HUDEP-2 (cell line): ENCODE results near the gene AKAP12.

Source experiments
- DNase-seq, 76 experiments: peaks; one replicate each; lab custom pipeline; 2025; ENCODE audit not compliant: unreplicated experiment in 76 of 76; lab: John Stamatoyannopoulos, UW

Gene AKAP12

GRCh38 chr6:151239603-151240035 lies at the start of gene AKAP12:
AKAP12 (plus strand) TSS chr6:151239967; CDS start chr6:151240563, 596 bp downstream.
- no peak for DNase-seq

- no peak for DNase-seq
Observed at GRCh38 chr6:151191527-151191926, 48.2 kb upstream of the AKAP12 start.

GRCh38 chr6:151196555-151196954 lies 43.2 kb upstream of the AKAP12 start:
- DNase-seq = no peak

GRCh38 chr6:151197556-151197955 lies 42.2 kb upstream of the AKAP12 start:
- no peak for DNase-seq

- DNase-seq = no peak
Observed at GRCh38 chr6:151199991-151200390, 39.8 kb upstream of the AKAP12 start.

GRCh38 chr6:151205721-151206600 lies 33.8 kb upstream of the AKAP12 start:
- no peak for DNase-seq

GRCh38 chr6:151207674-151208073 lies 32.1 kb upstream of the AKAP12 start:
- no peak for DNase-seq

GRCh38 chr6:151209071-151209831 lies 30.5 kb upstream of the AKAP12 start:
- DNase-seq = no peak

GRCh38 chr6:151211075-151211474 lies 28.7 kb upstream of the AKAP12 start:
- no peak for DNase-seq

GRCh38 chr6:151213352-151213751 lies 26.4 kb upstream of the AKAP12 start:
- no peak for DNase-seq

GRCh38 chr6:151215999-151216398 lies 23.8 kb upstream of the AKAP12 start:
- DNase-seq = no peak

- DNase-seq = no peak
Observed at GRCh38 chr6:151216804-151217203, 23.0 kb upstream of the AKAP12 start.

- no peak for DNase-seq
Observed at GRCh38 chr6:151219192-151219591, 20.6 kb upstream of the AKAP12 start.

- no peak for DNase-seq
Observed at GRCh38 chr6:151224076-151224475, 15.7 kb upstream of the AKAP12 start.

- DNase-seq = no peak
Observed at GRCh38 chr6:151225919-151226318, 13.8 kb upstream of the AKAP12 start.

- DNase-seq = no peak
Observed at GRCh38 chr6:151228788-151229400, 10.9 kb upstream of the AKAP12 start.

- peak in 74 of 76 experiments; percentile 40 to 99 (median 90) for DNase-seq
Observed at GRCh38 chr6:151229401-151230276, 10.1 kb upstream of the AKAP12 start.

- no peak for DNase-seq
Observed at GRCh38 chr6:151230277-151230577, 9.5 kb upstream of the AKAP12 start.

GRCh38 chr6:151232899-151233298 lies 6.9 kb upstream of the AKAP12 start:
- no peak for DNase-seq

GRCh38 chr6:151233731-151234130 lies 6.0 kb upstream of the AKAP12 start:
- DNase-seq = no peak
